GM12878 (cell line): ENCODE measurements around the gene DPM2.

ENCODE experiments used
- BRCA1 ChIP-seq: IDR thresholded peaks from 2 replicates; pipeline ENCODE4 v1.6.1; 2011; ENCODE audit warnings: low read depth, low read length, improper control_type of control experiment
- CEBPB ChIP-seq, 2 experiments: fragments of 150-350 bp in 1 of 2; IDR thresholded peaks; 2 replicates each; pipeline ENCODE4 v1.6.1; 2012 to 2014; ENCODE audit warnings: low read depth in 2 of 2, low read length in 2 of 2, borderline replicate concordance in 1 of 2, inconsistent platforms in 1 of 2
- CTCF ChIP-seq, 3 experiments: IDR thresholded peaks in 2 of 3; conservative IDR thresholded peaks in 1 of 3; 2 replicates each; pipeline ENCODE4 v1.5.1; 2011; ENCODE audit warnings: low read depth in 3 of 3, low read length in 3 of 3, mild to moderate bottlenecking in 3 of 3, control low read depth in 2 of 3, moderate library complexity in 2 of 3, inconsistent platforms in 1 of 3, mixed read lengths in 1 of 3; ENCODE audit not compliant: control insufficient read depth in 2 of 3, insufficient read depth in 1 of 3; ENCODE audit errors: extremely low read depth in 1 of 3

- TF ChIP-seq BRCA1 (no peak), CTCF (IDR thresholded peaks at IDR 0.05 in 2 of 3, conservative IDR thresholded peaks at IDR 0.05 in 1 of 3; ENCODE audit: control insufficient read depth in 2 of 3, extremely low read depth in 1 of 3, insufficient read depth in 1 of 3, low read depth in 3 of 3, low read length in 3 of 3) (no peak), CEBPB (IDR thresholded peaks at IDR 0.05; ENCODE audit: borderline replicate concordance in 1 of 2, low read depth in 2 of 2, low read length in 2 of 2) (no peak)
Observed at GRCh38 chr9:127905788-127906191, 31.9 kb downstream of the DPM2 start.
